Endodermal cell (in vitro differentiated cells): ENCODE data around the gene ANKS1B. TPM values are rescaled to one million over a fixed set of nuclear protein-coding genes. Genes with fewer than 3 reads are reported as not detected.
A peak's percentile ranks its signal among the peaks of the same experiment; 100 is the strongest.
"Not testable (repeated sequence)": the region's sequence is repeated elsewhere in the genome, so short reads cannot be mapped to it uniquely, and the experiment has no call there.

Experiments
- DNase-seq: peaks from one replicate; pipeline ENCODE4 v3.0.0-alpha.2; 2017
- H3K27ac ChIP-seq: 2 replicates; pipeline ENCODE4 v1.5.1; 2013; ENCODE audit warnings: mild to moderate bottlenecking, low read depth, low read length, moderate library complexity
- H3K27me3 ChIP-seq: 2 replicates; pipeline ENCODE4 v1.6.1; 2013; ENCODE audit warnings: mild to moderate bottlenecking, low read length, moderate library complexity; ENCODE audit not compliant: insufficient read depth, control insufficient read depth, poor library complexity, severe bottlenecking
- H3K36me3 ChIP-seq: 2 replicates; pipeline ENCODE4 v1.7.0; 2013; ENCODE audit warnings: mild to moderate bottlenecking, low read length, moderate library complexity; ENCODE audit not compliant: control insufficient read depth, insufficient read depth
- H3K4me1 ChIP-seq: one replicate; pipeline ENCODE4 v1.7.0; 2013; ENCODE audit warnings: low read length; ENCODE audit not compliant: control insufficient read depth, insufficient read depth
- H3K4me3 ChIP-seq: 2 replicates; pipeline ENCODE4 v1.5.1; 2013; ENCODE audit warnings: mild to moderate bottlenecking, low read length, moderate library complexity
- H3K9ac ChIP-seq: 2 replicates; pipeline ENCODE4 v1.6.1; 2013; ENCODE audit warnings: mild to moderate bottlenecking, low read length, moderate library complexity; ENCODE audit not compliant: poor library complexity, severe bottlenecking; ENCODE audit errors: extremely low read depth
- H3K9me3 ChIP-seq: 2 replicates; pipeline ENCODE4 v1.6.1; 2013; ENCODE audit warnings: mild to moderate bottlenecking, low read length, moderate library complexity; ENCODE audit not compliant: control insufficient read depth
- H3K27ac Mint-ChIP-seq: 2 replicates; pipeline ENCODE4 v1.8.0; 2020; ENCODE audit warnings: mixed read lengths
- H3K27me3 Mint-ChIP-seq: 2 replicates; pipeline ENCODE4 v1.8.0; 2021; ENCODE audit warnings: mild to moderate bottlenecking, mixed read lengths; ENCODE audit not compliant: insufficient read depth
- H3K36me3 Mint-ChIP-seq: 2 replicates; pipeline ENCODE4 v1.8.0; 2020; ENCODE audit warnings: low read depth, mixed read lengths
- H3K4me1 Mint-ChIP-seq: 2 replicates; pipeline ENCODE4 v1.8.0; 2020; ENCODE audit warnings: mixed read lengths
- H3K4me3 Mint-ChIP-seq: 2 replicates; pipeline ENCODE4 v1.8.0; 2020; ENCODE audit warnings: mild to moderate bottlenecking, moderate library complexity, mixed read lengths
- H3K9me3 Mint-ChIP-seq: 2 replicates; pipeline ENCODE4 v1.8.0; 2020; ENCODE audit warnings: mild to moderate bottlenecking, mixed read lengths
- WGBS, 2 experiments: methylation state at CpG; one replicate each; pipeline versions ENCODE4 v1.1.5 to v1.1.7; 2013; ENCODE audit warnings: missing lambda C conversion rate in 2 of 2, mixed read lengths in 1 of 2; ENCODE audit not compliant: insufficient coverage in 1 of 2, insufficient read length in 1 of 2; 5-methylcytosine and 5-hydroxymethylcytosine counted together
- total RNA-seq, 2 donors: library from RNA; stranded (reverse); fragmentation: NEBNext Ultra II Directional in 1 of 2; extraction: Animal tissue kit (Norgen Biotek cat#: 25700) in 1 of 2; gene quantifications; 2 replicates in 1 of 2; 3 replicates in 1 of 2; pipeline ENCODE4 v1.2.1, GENCODE V29; 2021
- TF ChIP-seq, protein P1 (sequence below): fragments of 200-600 bp; sonication (generic); conservative IDR thresholded peaks from 2 replicates; pipeline ENCODE4 v1.5.0; 2021; ENCODE audit warnings: antibody characterized with exemption, mild to moderate bottlenecking

The ANKS1B gene
- total RNA-seq, 2 donors from 2014 or later: 28.5 to 65.8 TPM

DNA sequence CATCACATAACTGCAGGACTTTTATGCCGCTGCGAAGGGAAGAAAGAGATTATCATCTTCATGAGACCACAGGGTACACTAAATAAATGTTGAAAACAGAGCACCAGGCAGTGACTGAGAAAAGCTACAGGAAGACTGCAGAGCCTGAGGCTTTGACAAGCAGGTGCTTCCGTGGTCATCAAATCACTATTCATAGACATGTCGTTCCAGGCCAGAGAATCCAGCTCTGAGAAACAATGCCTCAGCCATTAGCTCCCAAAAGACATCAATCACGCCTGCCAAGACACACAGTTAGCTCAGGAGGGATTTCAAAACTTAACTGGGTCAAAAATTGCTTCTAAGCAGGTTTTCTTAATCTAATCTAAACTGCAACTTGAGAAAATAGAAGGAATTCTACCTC lies 384.3 kb downstream of the ANKS1B start:
- TF ChIP-seq, protein P1, sequence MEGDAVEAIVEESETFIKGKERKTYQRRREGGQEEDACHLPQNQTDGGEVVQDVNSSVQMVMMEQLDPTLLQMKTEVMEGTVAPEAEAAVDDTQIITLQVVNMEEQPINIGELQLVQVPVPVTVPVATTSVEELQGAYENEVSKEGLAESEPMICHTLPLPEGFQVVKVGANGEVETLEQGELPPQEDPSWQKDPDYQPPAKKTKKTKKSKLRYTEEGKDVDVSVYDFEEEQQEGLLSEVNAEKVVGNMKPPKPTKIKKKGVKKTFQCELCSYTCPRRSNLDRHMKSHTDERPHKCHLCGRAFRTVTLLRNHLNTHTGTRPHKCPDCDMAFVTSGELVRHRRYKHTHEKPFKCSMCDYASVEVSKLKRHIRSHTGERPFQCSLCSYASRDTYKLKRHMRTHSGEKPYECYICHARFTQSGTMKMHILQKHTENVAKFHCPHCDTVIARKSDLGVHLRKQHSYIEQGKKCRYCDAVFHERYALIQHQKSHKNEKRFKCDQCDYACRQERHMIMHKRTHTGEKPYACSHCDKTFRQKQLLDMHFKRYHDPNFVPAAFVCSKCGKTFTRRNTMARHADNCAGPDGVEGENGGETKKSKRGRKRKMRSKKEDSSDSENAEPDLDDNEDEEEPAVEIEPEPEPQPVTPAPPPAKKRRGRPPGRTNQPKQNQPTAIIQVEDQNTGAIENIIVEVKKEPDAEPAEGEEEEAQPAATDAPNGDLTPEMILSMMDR: no peak
- Histone ChIP-seq H3K27ac (peak overlapping the region; percentile 88), H3K9me3 (no peaks in the 10 kb centered on the region), H3K9ac (no peak overlapping the region), H3K27me3 (no peaks in the 10 kb centered on the region), H3K4me3 (no peak overlapping the region), H3K36me3 (no peaks in the 10 kb centered on the region), H3K4me1 (no peaks in the 10 kb centered on the region)
- H3K9me3 Mint-ChIP-seq: no peaks in the 10 kb centered on the region
- H3K36me3 Mint-ChIP-seq: no peaks in the 10 kb centered on the region
- H3K4me1 Mint-ChIP-seq: no peaks in the 10 kb centered on the region
- no peak overlapping the region for H3K27ac Mint-ChIP-seq
- 76 to 85% methylated on average over 4 to 5 of the region's 5 CpGs for WGBS, 2 experiments
- no peaks in the 10 kb centered on the region for H3K27me3 Mint-ChIP-seq
- H3K4me3 Mint-ChIP-seq: no peak overlapping the region
- no peak for DNase-seq

DNA sequence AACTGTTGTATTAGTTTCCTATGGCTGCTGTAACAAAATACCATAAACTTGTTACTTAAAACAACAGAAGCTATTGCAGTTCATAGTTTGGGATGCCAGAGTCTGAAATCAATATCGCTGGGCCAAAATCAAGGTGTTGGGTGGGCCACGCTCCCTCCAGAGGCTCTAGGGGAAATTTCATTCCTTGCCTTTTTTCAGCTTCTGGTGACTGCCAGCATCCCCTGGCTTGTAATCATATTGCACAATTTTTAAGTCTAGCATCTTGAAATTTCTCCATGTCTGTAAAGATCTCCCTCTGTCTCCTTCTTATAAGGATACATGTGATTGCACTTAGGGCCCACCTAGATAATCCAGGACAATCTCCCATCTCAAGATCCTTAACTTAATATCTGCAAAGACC lies 386.0 kb downstream of the ANKS1B start:
- Mint-ChIP-seq H3K9me3 (no peaks in the 10 kb centered on the region), H3K27ac (no peak overlapping the region), H3K36me3 (no peaks in the 10 kb centered on the region)

DNA sequence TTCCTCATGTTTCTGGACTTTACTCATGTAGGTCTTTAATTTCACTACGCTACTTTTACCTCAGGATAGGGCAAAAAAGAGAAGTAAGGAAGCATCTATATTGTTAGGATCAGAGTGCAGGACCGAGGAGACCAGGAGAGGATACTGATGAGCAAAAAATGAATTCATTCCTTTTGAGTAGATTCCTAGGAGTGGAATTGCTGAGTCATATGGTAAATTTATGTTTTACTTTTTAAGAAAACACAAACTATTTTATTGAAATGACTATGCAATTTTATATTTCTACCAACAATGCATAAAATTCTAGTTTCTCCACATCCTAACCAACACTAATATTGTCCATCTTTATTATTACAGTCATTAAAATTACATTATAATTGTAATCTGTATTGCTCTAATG lies 388.0 kb downstream of the ANKS1B start:
- Histone ChIP-seq H3K4me1 (no peaks in the 10 kb centered on the region), H3K9me3 (no peaks in the 10 kb centered on the region), H3K27me3 (no peaks in the 10 kb centered on the region), H3K36me3 (no peaks in the 10 kb centered on the region), H3K27ac (no peak overlapping the region), H3K9ac (no peak overlapping the region), H3K4me3 (no peak overlapping the region)
- Mint-ChIP-seq H3K9me3 (no peaks in the 10 kb centered on the region), H3K27ac (no peak overlapping the region), H3K4me1 (no peaks in the 10 kb centered on the region), H3K4me3 (no peak overlapping the region), H3K36me3 (no peaks in the 10 kb centered on the region), H3K27me3 (no peaks in the 10 kb centered on the region)
- TF ChIP-seq, protein P1: no peak
- DNase-seq: no peak
- 90 to 92% methylated on average over 1 to 2 of the region's 2 CpGs for WGBS, 2 experiments

More for the DNA sequence above, 386.0 kb downstream of the ANKS1B start:
- no peaks in the 10 kb centered on the region for H3K4me1 Mint-ChIP-seq
- no peak overlapping the region for H3K4me3 Mint-ChIP-seq
- no peak for DNase-seq
- no peak overlapping the region for H3K4me3 ChIP-seq
- no peaks in the 10 kb centered on the region for H3K36me3 ChIP-seq
- TF ChIP-seq, protein P1: peak; percentile 41
- H3K4me1 ChIP-seq: no peaks in the 10 kb centered on the region
- no peaks in the 10 kb centered on the region for H3K27me3 ChIP-seq
- no peaks in the 10 kb centered on the region for H3K27me3 Mint-ChIP-seq
- H3K9me3 ChIP-seq: no peaks in the 10 kb centered on the region
- 85 to 94% methylated on average over 2 of the region's 2 CpGs for whole genome bisulfite sequencing, 2 experiments
- H3K27ac ChIP-seq: no peak overlapping the region
- no peak overlapping the region for H3K9ac ChIP-seq

DNA sequence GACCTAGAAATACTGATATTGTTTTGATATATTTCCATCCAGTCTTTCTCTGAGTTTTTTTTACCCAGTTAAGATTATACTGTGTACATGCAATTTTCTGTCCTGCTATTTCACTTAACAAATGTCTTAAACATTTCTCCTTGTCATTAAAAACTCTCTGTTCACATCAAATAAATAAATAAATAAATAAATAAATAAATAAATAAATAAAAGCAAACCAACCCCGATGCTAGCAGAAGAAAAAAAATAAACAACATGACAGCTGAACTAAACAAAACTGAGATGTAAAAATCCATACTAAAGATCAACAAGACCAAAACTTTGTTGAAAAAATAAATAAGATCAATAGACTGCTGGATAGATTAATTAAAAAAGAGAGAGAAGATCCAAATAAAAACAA lies 407.6 kb downstream of the ANKS1B start:
- not testable (repeated sequence) for H3K27ac ChIP-seq, H3K9ac ChIP-seq, H3K36me3 ChIP-seq, H3K4me3 Mint-ChIP-seq, H3K4me1 ChIP-seq, H3K9me3 ChIP-seq, H3K4me1 Mint-ChIP-seq, H3K27me3 ChIP-seq, H3K9me3 Mint-ChIP-seq, H3K36me3 Mint-ChIP-seq, DNase-seq, H3K27me3 Mint-ChIP-seq, H3K27ac Mint-ChIP-seq, H3K4me3 ChIP-seq
- no CpG with 5 or more reads among the region's 1 CpG for WGBS, 2 experiments
